Nephron (organoid): ENCODE measurements around the gene PPAN.

ENCODE experiments used
- H3K27ac Mint-ChIP-seq, 3 experiments: 2 replicates each; pipeline ENCODE4 v1.8.0; 2020; ENCODE audit warnings: mixed read lengths in 3 of 3, mild to moderate bottlenecking in 2 of 3, moderate library complexity in 1 of 3
- H3K27me3 Mint-ChIP-seq: 2 replicates; pipeline ENCODE4 v1.8.0; 2021; ENCODE audit warnings: low read depth, mild to moderate bottlenecking, moderate library complexity, mixed read lengths
- H3K36me3 Mint-ChIP-seq: 2 replicates; pipeline ENCODE4 v1.8.0; 2020; ENCODE audit warnings: low read depth, mixed read lengths
- H3K4me1 Mint-ChIP-seq: 2 replicates; pipeline ENCODE4 v1.8.0; 2020; ENCODE audit warnings: mixed read lengths
- H3K4me3 Mint-ChIP-seq, 3 experiments: 2 replicates each; pipeline ENCODE4 v1.8.0; 2020; ENCODE audit warnings: mild to moderate bottlenecking in 3 of 3, mixed read lengths in 3 of 3, moderate library complexity in 2 of 3
- H3K9me3 Mint-ChIP-seq: 2 replicates; pipeline ENCODE4 v1.8.0; 2020; ENCODE audit warnings: mixed read lengths
- CTCF ChIP-seq, 3 experiments: fragments of 200-600 bp; sonication (generic); IDR thresholded peaks; one replicate each; pipeline ENCODE4 v1.5.0; 2021; ENCODE audit warnings: antibody characterized with exemption in 3 of 3; ENCODE audit not compliant: unreplicated experiment in 3 of 3

Gene PPAN

GRCh38 chr19:10116866-10117616, 10.9 kb downstream of the PPAN start:
- peaks cover 11% of the 10 kb centered on the region for H3K4me1 Mint-ChIP-seq
- H3K27me3 Mint-ChIP-seq, result peaks cover 1% of the 10 kb centered on the region
- H3K27ac Mint-ChIP-seq, result no peak overlapping the region
- H3K9me3 Mint-ChIP-seq, result no peaks in the 10 kb centered on the region
- H3K4me3 Mint-ChIP-seq, result peak overlapping the region; percentile 61 to 69 (median 64)
- no peak for TF ChIP-seq CTCF (IDR thresholded peaks at IDR 0.05; ENCODE audit: unreplicated experiment in 3 of 3)
- H3K36me3 Mint-ChIP-seq, result peaks cover 9% of the 10 kb centered on the region

- Mint-ChIP-seq H3K27me3 (peaks cover 3% of the 10 kb centered on the region), H3K4me3 (peak overlapping the region; percentile 97 to 98 (median 97)), H3K9me3 (no peaks in the 10 kb centered on the region), H3K4me1 (peaks cover 11% of the 10 kb centered on the region), H3K27ac (peak overlapping the region; percentile 80 to 91 (median 89)), H3K36me3 (peaks cover 9% of the 10 kb centered on the region)
- TF ChIP-seq CTCF (IDR thresholded peaks at IDR 0.05; ENCODE audit: unreplicated experiment in 3 of 3), result no peak
These were observed 12.8 kb downstream of the PPAN start for GRCh38 chr19:10118960-10119359.

- no peak for TF ChIP-seq CTCF (IDR thresholded peaks at IDR 0.05; ENCODE audit: unreplicated experiment in 3 of 3)
- Mint-ChIP-seq H3K4me3 (peak overlapping the region; percentile 61 to 84 (median 80)), H3K27me3 (peaks cover 3% of the 10 kb centered on the region), H3K9me3 (no peaks in the 10 kb centered on the region), H3K36me3 (peaks cover 14% of the 10 kb centered on the region), H3K4me1 (peaks cover 11% of the 10 kb centered on the region), H3K27ac (peak overlapping the region in 2 of 3 experiments; percentile 63 to 78)
These were observed 14.5 kb downstream of the PPAN start for GRCh38 chr19:10120538-10121189.

- Mint-ChIP-seq H3K36me3 (peaks cover 13% of the 10 kb centered on the region), H3K4me1 (peaks cover 11% of the 10 kb centered on the region), H3K27me3 (peaks cover 3% of the 10 kb centered on the region), H3K27ac (peak overlapping the region in 2 of 3 experiments; percentile 37 to 79), H3K4me3 (no peak overlapping the region), H3K9me3 (no peaks in the 10 kb centered on the region)
- TF ChIP-seq CTCF (IDR thresholded peaks at IDR 0.05; ENCODE audit: unreplicated experiment in 3 of 3), result no peak
These were observed 15.9 kb downstream of the PPAN start for GRCh38 chr19:10122045-10122444.

- Mint-ChIP-seq H3K4me3 (no peak overlapping the region), H3K27ac (no peak overlapping the region), H3K9me3 (no peaks in the 10 kb centered on the region), H3K4me1 (peaks cover 11% of the 10 kb centered on the region), H3K36me3 (peaks cover 14% of the 10 kb centered on the region), H3K27me3 (peaks cover 3% of the 10 kb centered on the region)
- TF ChIP-seq CTCF (IDR thresholded peaks at IDR 0.05; ENCODE audit: unreplicated experiment in 3 of 3), result no peak
These were observed 18.3 kb downstream of the PPAN start for GRCh38 chr19:10124429-10124828.
